ENCODE data around the gene RCAN2. TPM values are rescaled to one million over a fixed set of nuclear protein-coding genes. Genes with fewer than 3 reads are reported as not detected.
"Not testable (repeated sequence)": the region's sequence is repeated elsewhere in the genome, so short reads cannot be mapped to it uniquely, and the experiment has no call there.

Gene RCAN2
- total and polyA plus RNA-seq, 10 donors, result 2.4 to 15.7 (median 7.2) TPM

- Histone ChIP-seq H3K9me3 (peaks cover 0 to 8% (median 0%) of the 10 kb centered on the region in 8 donors), H3K4me1 (no peaks in the 10 kb centered on the region), H3K4me3 (no peak overlapping the region), H3K27ac (no peak overlapping the region), H3K36me3 (no peaks in the 10 kb centered on the region), H3K27me3 (replicated peaks in 1 of 7) (no peaks in the 10 kb centered on the region)
- intact Hi-C loops (cut with DNase I; ENCODE audit: low total_unique reads), result no loop called here
- TF ChIP-seq POLR2AphosphoS5 (IDR thresholded peaks at IDR 0.05) (no peak), POLR2A (IDR thresholded peaks at IDR 0.05) (no peak), CTCF (IDR thresholded peaks at IDR 0.05 in 8 of 11, conservative IDR thresholded peaks at IDR 0.05 in 3 of 11) (no peak)
- 80 to 91% (median 84%) methylated on average over 4 of the region's 4 CpGs for WGBS, 5 donors
- no peak for DNase-seq
Measured at GRCh38 chr6:46390153-46390876, 100.9 kb downstream of the RCAN2 start.

- H3K27ac ChIP-seq; H3K36me3 ChIP-seq; H3K9me3 ChIP-seq; H3K4me3 ChIP-seq; DNase-seq; intact Hi-C loops (cut with DNase I; ENCODE audit: low total_unique reads); H3K27me3 ChIP-seq (replicated peaks in 1 of 7); H3K4me1 ChIP-seq: not testable (repeated sequence)
- 92 to 100% (median 94%) methylated on average over 5 of the region's 5 CpGs for WGBS, 5 donors
Measured at GRCh38 chr6:46387728-46388127, 103.5 kb downstream of the RCAN2 start.

- no peak overlapping the region for H3K4me3 ChIP-seq
- no peak for DNase-seq
- no peaks in the 10 kb centered on the region for H3K36me3 ChIP-seq
- no peaks in the 10 kb centered on the region for H3K27me3 ChIP-seq (replicated peaks in 1 of 7)
- no peaks in the 10 kb centered on the region for H3K9me3 ChIP-seq
- WGBS, 5 donors, result 78 to 85% (median 81%) methylated on average over 3 of the region's 3 CpGs
- peaks cover 0 to 32% (median 8%) of the 10 kb centered on the region in 6 donors for H3K4me1 ChIP-seq
- TF ChIP-seq POLR2A (IDR thresholded peaks at IDR 0.05), result no peak
- TF ChIP-seq CTCF (IDR thresholded peaks at IDR 0.05 in 8 of 11, conservative IDR thresholded peaks at IDR 0.05 in 3 of 11), result no peak
- no peak for TF ChIP-seq POLR2AphosphoS5 (IDR thresholded peaks at IDR 0.05)
- intact Hi-C loops (cut with DNase I; ENCODE audit: low total_unique reads), result no loop called here
- H3K27ac ChIP-seq, result no peak overlapping the region
Measured at GRCh38 chr6:46381579-46381978, 109.7 kb downstream of the RCAN2 start.

GRCh38 chr6:46381057-46381456 lies 110.2 kb downstream of the RCAN2 start:
- no peaks in the 10 kb centered on the region for H3K27me3 ChIP-seq (replicated peaks in 1 of 7)
- H3K27ac ChIP-seq, result no peak overlapping the region
- no peak for DNase-seq
- H3K4me1 ChIP-seq, result peaks cover 0 to 37% (median 10%) of the 10 kb centered on the region in 6 donors
- intact Hi-C loops (cut with DNase I; ENCODE audit: low total_unique reads), result no loop called here
- TF ChIP-seq POLR2A (IDR thresholded peaks at IDR 0.05) (no peak), POLR2AphosphoS5 (IDR thresholded peaks at IDR 0.05) (no peak), CTCF (IDR thresholded peaks at IDR 0.05 in 8 of 11, conservative IDR thresholded peaks at IDR 0.05 in 3 of 11) (no peak)
- no peaks in the 10 kb centered on the region for H3K36me3 ChIP-seq
- no peaks in the 10 kb centered on the region for H3K9me3 ChIP-seq
- H3K4me3 ChIP-seq, result no peak overlapping the region
- 71 to 86% (median 76%) methylated on average over 2 of the region's 2 CpGs for WGBS, 5 donors
